Iris pigment epithelial cell (primary cell): ENCODE measurements around the gene RGS12.
A peak's percentile ranks its signal among the peaks of the same experiment; 100 is the strongest.

Experiments
- DNase-seq: peaks from one replicate; pipeline ENCODE4 v3.0.0-alpha.2; 2011; ENCODE audit warnings: low read depth

Gene RGS12

GRCh38 chr4:3310301-3311094, 17.7 kb downstream of the RGS12 start:
- DNase-seq, result no peak

GRCh38 chr4:3311095-3311372, 18.2 kb downstream of the RGS12 start:
- DNase-seq, result no peak

- DNase-seq, result no peak
These were observed 18.8 kb downstream of the RGS12 start for GRCh38 chr4:3311489-3312171.

- no peak for DNase-seq
These were observed 19.5 kb downstream of the RGS12 start for GRCh38 chr4:3312362-3312761.

- no peak for DNase-seq
These were observed 20.3 kb downstream of the RGS12 start for GRCh38 chr4:3313139-3313538.

GRCh38 chr4:3313556-3314228, 20.9 kb downstream of the RGS12 start:
- no peak for DNase-seq

GRCh38 chr4:3314706-3315260, 22.0 kb downstream of the RGS12 start:
- no peak for DNase-seq

GRCh38 chr4:3315566-3315965, 22.7 kb downstream of the RGS12 start:
- no peak for DNase-seq

GRCh38 chr4:3316146-3316545, 23.3 kb downstream of the RGS12 start:
- no peak for DNase-seq

GRCh38 chr4:3317011-3317655, 24.3 kb downstream of the RGS12 start:
- no peak for DNase-seq

GRCh38 chr4:3317656-3318211, 24.9 kb downstream of the RGS12 start:
- no peak for DNase-seq

- no peak for DNase-seq
These were observed 25.8 kb downstream of the RGS12 start for GRCh38 chr4:3318561-3319021.

GRCh38 chr4:3320361-3321023, 27.7 kb downstream of the RGS12 start:
- no peak for DNase-seq

- peak; percentile 7 for DNase-seq
These were observed 28.6 kb downstream of the RGS12 start for GRCh38 chr4:3321295-3321889.

GRCh38 chr4:3322059-3322550, 29.3 kb downstream of the RGS12 start:
- DNase-seq, result peak; percentile 46

GRCh38 chr4:3323071-3323481, 30.3 kb downstream of the RGS12 start:
- no peak for DNase-seq

GRCh38 chr4:3324093-3324815, 31.4 kb downstream of the RGS12 start:
- DNase-seq, result no peak

GRCh38 chr4:3328814-3329663, 36.2 kb downstream of the RGS12 start:
- no peak for DNase-seq

- no peak for DNase-seq
These were observed 37.1 kb downstream of the RGS12 start for GRCh38 chr4:3329887-3330286.
